ENCODE results near the gene ULBP1.
"Not testable (repeated sequence)": the region's sequence is repeated elsewhere in the genome, so short reads cannot be mapped to it uniquely, and the experiment has no call there.

ULBP1 gene

DNA sequence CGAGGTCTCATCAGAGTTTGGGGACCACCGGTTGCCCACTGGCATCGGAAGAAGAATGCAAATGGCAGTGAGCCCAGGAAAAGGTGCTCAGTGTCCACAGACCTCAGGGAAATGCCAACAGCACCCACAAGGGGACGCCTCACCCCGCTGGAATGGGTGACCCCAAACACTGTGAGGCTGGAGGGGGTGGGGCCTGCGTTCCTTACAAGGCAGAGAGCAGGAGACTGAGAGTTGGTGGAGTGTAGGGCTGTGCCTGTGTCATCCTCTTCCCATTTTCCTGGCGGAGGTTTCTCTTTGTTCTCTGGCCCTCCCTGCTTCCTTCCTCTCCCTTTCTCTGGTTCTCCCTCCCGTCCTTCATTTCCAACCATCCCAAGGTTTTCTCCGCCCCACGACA lies 9.8 kb upstream of the ULBP1 start:
- DNase-seq, result not testable (repeated sequence)

- DNase-seq, result not testable (repeated sequence)
These were observed 9.3 kb upstream of the ULBP1 start for GRCh38 chr6:149954328-149954983.

GRCh38 chr6:149954984-149955653 lies 8.6 kb upstream of the ULBP1 start:
- not testable (repeated sequence) for DNase-seq

DNA sequence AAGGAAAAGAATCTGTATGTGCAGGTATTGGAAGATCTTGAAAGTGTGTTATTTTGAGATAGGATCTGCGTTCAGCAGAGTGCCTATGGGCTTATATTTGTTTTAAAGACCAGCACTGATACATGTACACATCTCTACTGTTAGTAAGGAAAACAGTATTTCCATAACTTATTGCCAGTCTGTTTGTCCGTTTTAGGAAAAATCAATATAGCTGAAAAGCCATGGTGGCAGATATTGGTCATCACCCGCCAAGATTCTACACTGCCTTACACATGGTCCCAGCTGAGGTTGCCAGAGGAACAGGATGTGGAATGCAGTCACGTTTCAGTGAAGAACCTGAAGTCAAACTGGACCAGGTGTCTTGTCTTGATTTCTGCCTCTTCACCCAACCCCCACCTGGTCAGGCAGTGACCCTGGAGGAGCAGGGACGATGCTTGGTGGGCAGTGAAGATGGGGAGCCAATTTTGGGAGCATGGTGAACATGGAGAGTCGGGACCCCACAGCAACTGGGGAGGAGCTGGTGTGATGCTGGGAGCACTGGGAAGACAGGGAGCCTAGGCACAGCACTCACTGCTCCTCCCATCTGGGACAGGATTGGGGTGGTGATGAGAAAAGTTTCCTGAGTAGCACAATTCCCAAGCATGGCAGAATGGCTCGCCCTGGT lies 8.0 kb upstream of the ULBP1 start:
- not testable (repeated sequence) for DNase-seq

GRCh38 chr6:149958124-149958523 lies 5.6 kb upstream of the ULBP1 start:
- DNase-seq, result not testable (repeated sequence)

DNA sequence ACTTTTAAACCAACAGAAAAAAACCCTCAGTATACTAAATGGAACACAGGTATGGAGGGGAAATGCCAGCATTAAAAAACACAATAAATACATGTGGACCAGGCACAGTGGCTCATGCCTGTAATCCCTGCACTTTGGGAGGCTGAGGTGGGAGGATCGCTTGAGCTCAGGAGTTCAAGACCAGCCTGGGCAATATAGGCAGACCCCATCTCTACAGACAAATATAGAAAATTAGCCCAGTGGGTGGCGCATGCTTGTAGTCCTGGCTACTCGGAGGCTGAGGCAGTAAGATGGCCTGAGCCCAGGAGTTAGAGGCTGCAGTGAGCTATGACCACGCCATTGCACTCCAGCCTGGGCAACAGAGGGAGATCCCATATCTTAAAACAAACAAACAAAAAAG lies 3.9 kb upstream of the ULBP1 start:
- not testable (repeated sequence) for DNase-seq

- no peak for DNase-seq
These were observed 3.3 kb upstream of the ULBP1 start for GRCh38 chr6:149960488-149960887.

DNA sequence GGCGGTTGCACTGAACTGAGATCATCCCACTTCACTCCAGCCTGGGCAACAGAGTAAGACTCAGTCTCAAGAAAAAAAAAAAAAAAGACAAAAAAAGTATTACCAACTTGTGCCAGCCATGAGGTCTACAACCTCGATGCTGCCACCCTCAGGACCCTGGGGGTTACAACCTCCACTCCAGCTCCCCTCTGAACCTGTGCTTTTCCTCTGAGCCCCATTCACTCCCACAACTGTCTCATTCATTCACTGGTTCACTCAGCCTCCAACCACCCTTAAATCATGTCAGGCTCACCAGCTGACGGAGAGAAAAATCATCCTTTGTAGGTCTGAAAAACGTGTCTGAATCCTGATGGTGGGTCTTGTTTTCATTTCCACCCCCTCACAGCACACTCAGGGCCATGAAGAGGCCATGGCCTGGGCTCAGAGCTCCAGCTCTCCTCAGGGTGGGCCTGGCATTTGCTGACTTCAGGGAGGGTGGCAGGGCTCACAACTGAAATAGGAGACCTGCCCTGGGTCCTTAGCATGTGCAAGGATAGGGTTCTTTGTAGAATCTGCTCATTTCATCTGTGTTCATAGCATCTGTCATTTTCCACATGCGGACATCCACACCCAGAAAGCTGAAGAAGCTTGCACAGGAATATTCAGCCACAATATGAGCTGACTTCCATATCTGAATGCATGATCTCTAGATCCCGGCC lies 1.9 kb upstream of the ULBP1 start:
- peak; percentile 60 for DNase-seq

DNA sequence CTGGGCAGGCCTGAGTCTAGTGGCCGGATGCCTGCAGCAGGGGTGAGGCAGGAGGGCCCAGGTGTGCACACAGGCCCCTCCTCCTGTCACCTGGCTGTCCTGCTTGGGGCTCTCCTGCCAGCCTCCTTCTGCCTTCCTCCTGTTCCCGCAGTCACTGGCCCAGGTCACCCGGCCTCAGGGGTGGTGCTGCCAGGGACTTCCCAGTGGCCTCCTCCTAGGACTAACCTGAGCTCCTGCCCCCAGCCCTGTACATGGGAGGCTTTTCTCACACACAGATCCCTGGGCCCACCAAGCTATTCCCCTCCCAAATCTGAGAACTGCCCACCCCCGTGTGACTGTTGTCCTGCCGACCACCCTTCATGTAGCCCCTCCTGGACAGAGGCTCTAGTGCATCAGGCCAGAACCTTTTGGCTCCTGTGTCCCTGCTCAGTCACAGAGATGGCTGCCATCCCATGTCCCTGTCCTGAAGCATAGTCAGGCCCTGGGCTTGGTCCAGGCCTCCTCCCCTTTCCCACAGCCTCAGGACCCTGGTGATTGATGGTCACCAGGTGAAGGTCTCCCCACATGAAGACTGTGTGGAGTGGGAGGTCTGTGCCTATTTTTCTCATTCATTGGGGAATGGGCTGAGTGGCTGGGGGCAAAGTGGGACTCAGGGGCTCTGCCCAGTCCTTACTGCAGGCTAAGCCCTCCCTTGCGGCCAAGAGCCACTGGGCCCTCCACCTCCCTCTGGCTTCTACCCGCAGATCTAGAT lies 1.1 kb upstream of the ULBP1 start:
- DNase-seq, result no peak

DNA sequence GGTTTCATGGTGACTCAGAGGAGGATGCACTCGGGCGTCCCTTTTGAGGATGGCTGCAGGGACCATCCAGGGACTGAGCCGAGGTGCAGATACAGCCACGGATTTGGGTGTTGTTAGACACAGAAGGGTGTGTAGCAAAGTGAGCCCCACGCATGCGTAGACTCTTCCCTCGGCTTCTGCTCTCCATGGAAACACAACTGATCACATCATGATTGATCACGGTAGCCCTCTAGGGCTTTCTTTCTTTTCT lies 606 bp upstream of the ULBP1 start:
- DNase-seq, result peak; percentile 68

DNA sequence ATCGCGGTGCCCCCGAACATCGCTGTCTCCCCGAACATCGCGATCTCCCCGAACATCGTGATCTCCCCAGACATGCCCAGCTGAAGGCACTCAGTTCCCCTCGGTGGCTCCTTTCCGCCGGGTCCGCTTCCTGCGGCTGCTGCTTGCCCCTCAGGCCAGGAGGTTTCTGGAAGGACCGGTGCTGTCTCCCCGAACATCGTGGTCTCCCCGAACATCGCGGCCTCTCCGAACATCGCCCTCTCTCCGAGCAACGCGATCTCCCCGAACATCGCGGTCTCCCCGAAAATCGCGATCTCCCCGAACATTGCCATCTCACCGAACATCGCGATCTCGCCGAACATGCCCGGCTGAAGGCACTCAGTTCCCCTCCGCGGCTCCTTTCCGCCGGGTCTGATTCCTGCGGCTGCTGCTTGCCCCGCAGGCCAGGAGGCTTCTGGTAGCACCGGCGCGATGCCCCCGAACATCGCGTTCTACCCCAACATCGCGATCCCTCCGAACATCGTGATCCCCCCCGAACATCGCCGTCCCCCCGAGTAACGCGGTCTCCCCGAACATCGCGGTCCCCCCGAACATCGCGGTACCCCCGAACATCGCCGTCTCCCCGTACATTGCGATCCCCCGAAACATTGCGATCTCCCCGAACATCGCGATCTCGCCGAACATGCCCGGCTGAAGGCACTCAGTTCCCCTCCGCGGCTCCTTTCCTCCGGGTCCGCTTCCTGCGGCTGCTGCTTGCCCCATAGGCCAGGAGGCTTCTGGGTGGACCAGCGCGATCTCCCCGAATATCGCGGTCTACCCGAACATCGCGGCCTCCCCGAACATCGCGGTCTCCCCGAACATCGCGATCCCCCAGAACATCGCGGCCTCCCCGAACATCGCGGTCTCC lies 808 bp downstream of the ULBP1 start:
- DNase-seq, result peak; percentile 30

DNA sequence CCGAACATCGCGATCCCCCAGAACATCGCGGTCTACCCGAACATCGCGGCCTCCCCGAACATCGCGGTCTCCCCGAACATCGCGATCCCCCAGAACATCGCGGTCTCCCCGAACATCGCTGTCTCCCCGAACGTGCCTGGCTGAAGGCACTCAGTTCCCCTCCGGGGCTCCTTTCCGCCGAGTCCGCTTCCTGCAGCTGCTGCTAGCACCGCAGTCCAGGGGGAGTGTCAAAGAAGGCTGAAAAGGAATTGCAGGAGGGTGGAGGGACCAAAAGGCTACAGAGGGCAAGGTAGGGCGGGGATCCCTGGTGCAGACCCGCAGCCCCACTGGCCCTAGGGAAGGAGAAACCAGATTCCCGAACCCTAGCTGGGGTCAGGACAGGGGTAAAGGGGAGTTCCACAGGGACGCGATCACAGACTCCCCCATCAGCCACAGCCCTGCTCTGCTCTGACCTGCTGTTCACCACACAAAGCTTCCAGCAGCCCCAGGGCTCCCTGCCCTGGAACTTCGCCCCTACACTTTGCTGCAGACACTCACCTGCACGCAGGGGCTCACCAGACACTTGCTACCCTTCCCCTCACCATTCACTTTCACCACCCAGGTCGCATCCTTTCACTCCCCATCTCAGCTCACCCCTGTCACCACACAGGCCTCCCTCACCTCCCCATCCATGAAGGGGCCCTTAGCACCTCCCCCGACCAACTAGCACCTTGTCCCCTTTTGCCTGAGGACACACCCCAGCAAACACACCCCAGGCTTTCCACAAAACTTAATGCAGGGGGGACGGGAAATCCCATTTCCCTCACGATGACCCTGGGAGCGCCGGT lies 1.7 kb downstream of the ULBP1 start:
- DNase-seq, result no peak

DNA sequence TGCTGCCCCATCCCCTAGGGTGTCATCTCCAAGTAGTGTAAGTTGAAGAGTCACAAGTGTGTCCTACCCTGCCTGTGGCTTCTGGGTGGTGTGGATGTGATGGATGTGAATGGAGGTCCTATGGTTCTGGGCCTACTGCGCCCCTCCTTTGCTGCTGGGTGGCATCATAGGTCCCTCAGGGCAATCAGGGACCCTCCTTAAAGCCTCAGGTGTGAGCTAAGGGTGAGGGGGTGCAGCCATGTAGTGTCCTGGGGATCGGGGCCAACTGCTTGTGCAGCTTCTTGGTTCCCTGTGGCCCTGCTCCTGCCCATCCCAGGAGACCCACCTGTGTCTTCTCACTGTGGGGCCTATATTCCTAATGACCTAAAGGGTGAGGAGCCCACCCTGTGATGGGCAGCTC lies 2.6 kb downstream of the ULBP1 start:
- DNase-seq, result not testable (repeated sequence)

- no peak for DNase-seq
These were observed 3.8 kb downstream of the ULBP1 start for GRCh38 chr6:149967591-149967990.

GRCh38 chr6:149967999-149968398 lies 4.3 kb downstream of the ULBP1 start:
- DNase-seq, result not testable (repeated sequence)

GRCh38 chr6:149968909-149969308 lies 5.2 kb downstream of the ULBP1 start:
- DNase-seq, result not testable (repeated sequence)

DNA sequence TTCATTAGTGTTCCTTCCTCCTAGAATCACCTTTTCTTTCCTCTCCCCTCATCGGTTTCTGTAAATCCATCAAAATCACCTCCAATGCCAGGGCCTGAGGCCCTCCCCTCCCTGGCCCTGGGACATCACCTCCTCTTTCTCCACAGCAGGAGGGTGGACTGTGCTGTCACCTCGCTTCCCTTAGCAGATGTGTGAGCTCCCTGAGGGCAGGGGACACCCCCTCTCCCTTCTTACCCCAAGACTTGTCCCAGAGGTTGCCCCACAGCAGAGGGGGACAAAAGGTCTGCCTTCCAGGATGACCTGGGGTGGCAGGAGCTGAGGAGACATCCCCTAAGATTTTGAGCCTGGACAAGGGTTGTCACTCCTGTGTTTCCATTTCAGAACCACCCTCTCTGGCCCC lies 5.9 kb downstream of the ULBP1 start:
- DNase-seq, result no peak

DNA sequence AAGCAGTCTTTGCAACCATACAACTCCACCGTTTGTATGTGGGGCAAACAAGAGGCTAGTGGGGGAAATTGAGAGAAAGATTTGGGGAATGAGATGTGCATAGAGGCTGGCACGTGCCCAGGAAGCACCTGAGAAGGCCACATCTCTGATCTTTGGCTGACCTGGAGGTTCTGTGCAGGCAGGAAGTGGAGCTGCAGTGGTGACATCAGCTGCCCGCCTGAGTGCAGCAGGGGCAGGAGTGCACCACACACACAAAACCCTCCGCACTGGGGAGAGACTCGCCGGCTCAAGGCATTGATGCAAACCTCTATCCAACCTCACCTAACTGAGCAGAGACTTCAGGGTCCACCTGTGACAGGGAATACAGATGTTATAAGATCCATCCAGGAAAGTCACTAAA lies 10.7 kb downstream of the ULBP1 start:
- DNase-seq, result not testable (repeated sequence)

DNA sequence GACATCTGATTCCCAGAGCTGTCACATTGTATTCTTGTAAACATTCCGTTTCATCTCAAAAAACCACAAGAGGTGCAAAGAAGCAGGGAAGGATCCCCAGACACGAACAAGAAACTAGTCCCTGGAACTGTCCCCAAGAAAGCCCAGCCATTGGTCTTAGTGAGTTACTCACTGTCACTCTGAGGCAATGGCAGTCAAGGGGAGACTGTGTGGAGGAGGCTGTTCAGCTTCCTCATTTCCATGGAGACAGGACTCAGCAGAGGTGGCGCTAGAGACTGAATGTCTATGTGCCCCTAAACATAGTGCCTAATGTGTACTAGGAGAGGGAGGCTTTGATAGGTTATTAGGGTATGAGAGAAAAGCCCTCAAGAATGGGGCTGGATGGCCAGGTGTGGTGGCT lies 11.1 kb downstream of the ULBP1 start:
- no peak for DNase-seq

GRCh38 chr6:149975400-149975799 lies 11.7 kb downstream of the ULBP1 start:
- DNase-seq, result no peak

DNA sequence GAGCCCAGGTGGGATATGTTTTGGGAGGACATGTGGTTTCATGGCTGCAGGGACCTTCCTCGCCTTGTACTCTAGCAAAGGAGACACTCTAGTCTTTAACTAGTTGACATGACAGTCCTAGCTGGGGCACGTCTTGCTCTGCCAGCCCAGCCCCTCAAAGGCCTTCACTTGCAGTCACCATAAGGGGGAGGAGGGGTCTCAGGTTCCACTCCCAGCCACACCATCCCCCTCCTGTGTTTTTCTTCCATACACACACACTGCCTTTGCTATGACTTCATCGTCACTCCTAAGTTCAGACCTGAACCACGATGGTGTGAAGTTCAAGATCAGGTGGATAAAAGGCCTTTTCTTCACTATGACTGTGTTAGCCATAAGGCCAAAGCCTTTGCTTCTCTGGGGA lies 13.5 kb downstream of the ULBP1 start:
- DNase-seq, result no peak

Data from activated CD4-positive, alpha-beta T cell treated with anti-CD3 and anti-CD28 coated beads for 48 hours (primary cell).